Measurements from ENCODE around the gene ALOXE3.

DNA sequence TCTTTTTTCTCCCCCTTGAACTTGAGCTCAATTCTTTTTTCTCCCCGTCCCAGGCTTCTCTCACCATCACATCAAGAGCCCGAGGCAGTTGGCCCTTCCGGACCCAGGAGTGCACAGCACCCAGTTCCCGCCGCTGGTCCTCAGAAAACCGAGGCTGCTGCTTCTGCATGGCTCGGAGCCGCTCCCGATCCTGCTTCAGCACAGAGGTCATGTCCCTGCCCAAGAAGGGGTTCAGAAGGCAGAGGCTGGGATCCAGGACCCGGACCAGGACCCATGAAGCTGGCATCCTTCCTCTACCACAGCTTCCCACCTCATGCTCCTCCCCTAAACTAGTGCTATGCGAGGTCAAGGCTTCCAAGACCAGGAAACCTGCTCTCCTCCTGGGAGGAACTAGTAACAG is 23.4 kb upstream of the ALOXE3 start:
- TF ChIP-seq, protein P1, sequence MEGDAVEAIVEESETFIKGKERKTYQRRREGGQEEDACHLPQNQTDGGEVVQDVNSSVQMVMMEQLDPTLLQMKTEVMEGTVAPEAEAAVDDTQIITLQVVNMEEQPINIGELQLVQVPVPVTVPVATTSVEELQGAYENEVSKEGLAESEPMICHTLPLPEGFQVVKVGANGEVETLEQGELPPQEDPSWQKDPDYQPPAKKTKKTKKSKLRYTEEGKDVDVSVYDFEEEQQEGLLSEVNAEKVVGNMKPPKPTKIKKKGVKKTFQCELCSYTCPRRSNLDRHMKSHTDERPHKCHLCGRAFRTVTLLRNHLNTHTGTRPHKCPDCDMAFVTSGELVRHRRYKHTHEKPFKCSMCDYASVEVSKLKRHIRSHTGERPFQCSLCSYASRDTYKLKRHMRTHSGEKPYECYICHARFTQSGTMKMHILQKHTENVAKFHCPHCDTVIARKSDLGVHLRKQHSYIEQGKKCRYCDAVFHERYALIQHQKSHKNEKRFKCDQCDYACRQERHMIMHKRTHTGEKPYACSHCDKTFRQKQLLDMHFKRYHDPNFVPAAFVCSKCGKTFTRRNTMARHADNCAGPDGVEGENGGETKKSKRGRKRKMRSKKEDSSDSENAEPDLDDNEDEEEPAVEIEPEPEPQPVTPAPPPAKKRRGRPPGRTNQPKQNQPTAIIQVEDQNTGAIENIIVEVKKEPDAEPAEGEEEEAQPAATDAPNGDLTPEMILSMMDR (IDR thresholded peaks at IDR 0.05): no peak
- TF ChIP-seq ZFX (IDR thresholded peaks at IDR 0.05; ENCODE audit: borderline replicate concordance): no peak

Measured in 22Rv1 (cell line).